ENCODE data around the gene SEC14L5. TPM values are rescaled to one million over a fixed set of nuclear protein-coding genes. Genes with fewer than 3 reads are reported as not detected.

Gene SEC14L5
- total RNA-seq, 2 experiments from 2014 or later = 0.07 TPM; not detected in 1

GRCh38 chr16:4918781-4919251 lies 39.3 kb upstream of the SEC14L5 start:
- intact Hi-C loops (cut with micrococcal nuclease) = no loop called here
- no peaks in the 10 kb centered on the region for H3K4me1 Mint-ChIP-seq (ENCODE audit: low read depth)
- H3K27me3 Mint-ChIP-seq = no peaks in the 10 kb centered on the region
- CTCF ChIA-PET = interaction anchor here (1.3 kb wide), 1 partner anchor 37 kb away, joined by 4 read pairs; no protein-coding TSS in a partner anchor
- ATAC-seq (no peak), DNase-seq (no peak)
- H3K36me3 Mint-ChIP-seq (ENCODE audit: low read depth) = no peaks in the 10 kb centered on the region
- no peaks in the 10 kb centered on the region for H3K9me3 Mint-ChIP-seq
- no peak overlapping the region for H3K27ac Mint-ChIP-seq
- POLR2A ChIA-PET = no interaction called here
- no peak overlapping the region for H3K4me3 Mint-ChIP-seq
- TF ChIP-seq CTCF (IDR thresholded peaks at IDR 0.05) = no peak

- Mint-ChIP-seq H3K27me3 (no peaks in the 10 kb centered on the region), H3K36me3 (ENCODE audit: low read depth) (no peaks in the 10 kb centered on the region), H3K27ac (no peak overlapping the region), H3K9me3 (no peaks in the 10 kb centered on the region), H3K4me3 (no peak overlapping the region), H3K4me1 (ENCODE audit: low read depth) (no peaks in the 10 kb centered on the region)
- no peak for TF ChIP-seq CTCF (IDR thresholded peaks at IDR 0.05)
- DNase-seq = no peak
- ChIA-PET POLR2A (no interaction called here), CTCF (no interaction called here)
- ATAC-seq = no peak
- intact Hi-C loops (cut with micrococcal nuclease) = no loop called here
Observed at GRCh38 chr16:4920826-4921225, 37.3 kb upstream of the SEC14L5 start.

- Mint-ChIP-seq H3K27me3 (no peaks in the 10 kb centered on the region), H3K4me3 (no peak overlapping the region), H3K36me3 (ENCODE audit: low read depth) (peaks cover 2% of the 10 kb centered on the region), H3K9me3 (peaks cover 6% of the 10 kb centered on the region), H3K4me1 (ENCODE audit: low read depth) (no peaks in the 10 kb centered on the region), H3K27ac (no peak overlapping the region)
- ChIA-PET CTCF (no interaction called here), POLR2A (no interaction called here)
- no peak for TF ChIP-seq CTCF (IDR thresholded peaks at IDR 0.05)
- no peak for DNase-seq
- no peak for ATAC-seq
- intact Hi-C loops (cut with micrococcal nuclease) = no loop called here
Observed at GRCh38 chr16:4922721-4923342, 35.3 kb upstream of the SEC14L5 start.

GRCh38 chr16:4923853-4924252 lies 34.3 kb upstream of the SEC14L5 start:
- Mint-ChIP-seq H3K27ac (no peak overlapping the region), H3K4me3 (no peak overlapping the region), H3K36me3 (ENCODE audit: low read depth) (peaks cover 2% of the 10 kb centered on the region), H3K27me3 (no peaks in the 10 kb centered on the region), H3K4me1 (ENCODE audit: low read depth) (no peaks in the 10 kb centered on the region), H3K9me3 (peaks cover 6% of the 10 kb centered on the region)
- ATAC-seq (no peak), DNase-seq (no peak)
- POLR2A ChIA-PET = no interaction called here
- CTCF ChIA-PET = no interaction called here
- no peak for TF ChIP-seq CTCF (IDR thresholded peaks at IDR 0.05)
- intact Hi-C loops (cut with micrococcal nuclease) = no loop called here

GRCh38 chr16:4924593-4925292 lies 33.4 kb upstream of the SEC14L5 start:
- Mint-ChIP-seq H3K27me3 (no peaks in the 10 kb centered on the region), H3K4me3 (no peak overlapping the region), H3K36me3 (ENCODE audit: low read depth) (peaks cover 2% of the 10 kb centered on the region), H3K27ac (no peak overlapping the region), H3K9me3 (peaks cover 6% of the 10 kb centered on the region), H3K4me1 (ENCODE audit: low read depth) (no peaks in the 10 kb centered on the region)
- intact Hi-C loops (cut with micrococcal nuclease) = no loop called here
- DNase-seq (no peak), ATAC-seq (no peak)
- POLR2A ChIA-PET = no interaction called here
- CTCF ChIA-PET = no interaction called here
- TF ChIP-seq CTCF (IDR thresholded peaks at IDR 0.05) = no peak

All from activated CD8-positive, alpha-beta T cell treated with anti-CD3 and anti-CD28 coated beads for 36 hours (primary cell).